ENCODE data around the gene SLC36A3. TPM values are rescaled to one million over a fixed set of nuclear protein-coding genes. Genes with fewer than 3 reads are reported as not detected.
A peak's percentile ranks its signal among the peaks of the same experiment; 100 is the strongest.

The SLC36A3 gene
- total RNA-seq, 3 donors from 2014 or later (not counting 1 experiment from before 2014, with no cell fraction given) = not detected

GRCh38 chr5:151259931-151260330 is 43.6 kb downstream of the SLC36A3 start:
- no peaks in the 10 kb centered on the region for H3K27me3 ChIP-seq (ENCODE audit: control insufficient read depth, insufficient read depth, low read length)
- no peak overlapping the region for H3K27ac Mint-ChIP-seq
- no peaks in the 10 kb centered on the region for H3K27me3 Mint-ChIP-seq (ENCODE audit: low read depth in 2 of 2)
- H3K9me3 ChIP-seq (ENCODE audit: control insufficient read depth, insufficient read depth, low read length) = no peaks in the 10 kb centered on the region
- peaks cover 7% of the 10 kb centered on the region for H3K36me3 ChIP-seq (ENCODE audit: control insufficient read depth, insufficient read depth, low read length)
- ATAC-seq = no peak
- no peak for TF ChIP-seq CTCF (IDR thresholded peaks at IDR 0.05)
- no peak overlapping the region for H3K27ac ChIP-seq (ENCODE audit: low read length)
- H3K4me1 ChIP-seq (ENCODE audit: control insufficient read depth, insufficient read depth, low read length) = peaks cover 31% of the 10 kb centered on the region
- peaks cover 4 to 20% of the 10 kb centered on the region in 2 donors for H3K4me1 Mint-ChIP-seq
- H3K36me3 Mint-ChIP-seq = no peaks in the 10 kb centered on the region
- no peak for DNase-seq
- H3K4me3 Mint-ChIP-seq = no peak overlapping the region
- WGBS (ENCODE audit: insufficient coverage) = 96% methylated on average over 4 of the region's 4 CpGs
- no peaks in the 10 kb centered on the region for H3K9me3 Mint-ChIP-seq
- no peak overlapping the region for H3K4me3 ChIP-seq (ENCODE audit: low read length)
- intact Hi-C loops (cut with micrococcal nuclease) = loop anchor here (10.0 kb wide), 1 partner anchor 515 kb away; the partner anchor contains the start of gene G3BP1

GRCh38 chr5:151258816-151259215 is 44.8 kb downstream of the SLC36A3 start:
- peaks cover 10 to 23% of the 10 kb centered on the region in 2 donors for H3K4me1 Mint-ChIP-seq
- ATAC-seq (no peak), DNase-seq (no peak)
- H3K27me3 ChIP-seq (ENCODE audit: control insufficient read depth, insufficient read depth, low read length) = no peaks in the 10 kb centered on the region
- no peaks in the 10 kb centered on the region for H3K36me3 Mint-ChIP-seq
- no peak overlapping the region for H3K4me3 ChIP-seq (ENCODE audit: low read length)
- no peak overlapping the region for H3K4me3 Mint-ChIP-seq
- H3K27me3 Mint-ChIP-seq (ENCODE audit: low read depth in 2 of 2) = no peaks in the 10 kb centered on the region
- no peaks in the 10 kb centered on the region for H3K9me3 Mint-ChIP-seq
- no peak overlapping the region for H3K27ac Mint-ChIP-seq
- 34% methylated on average over 1 of the region's 1 CpG for WGBS (ENCODE audit: insufficient coverage)
- TF ChIP-seq CTCF (IDR thresholded peaks at IDR 0.05) = no peak
- H3K4me1 ChIP-seq (ENCODE audit: control insufficient read depth, insufficient read depth, low read length) = peaks cover 32% of the 10 kb centered on the region
- no peaks in the 10 kb centered on the region for H3K9me3 ChIP-seq (ENCODE audit: control insufficient read depth, insufficient read depth, low read length)
- intact Hi-C loops (cut with micrococcal nuclease) = loop anchor here (10.0 kb wide), 1 partner anchor 516 kb away; the partner anchor contains the start of gene G3BP1
- peaks cover 7% of the 10 kb centered on the region for H3K36me3 ChIP-seq (ENCODE audit: control insufficient read depth, insufficient read depth, low read length)
- H3K27ac ChIP-seq (ENCODE audit: low read length) = no peak overlapping the region

- Mint-ChIP-seq H3K27ac (no peak overlapping the region), H3K9me3 (no peaks in the 10 kb centered on the region), H3K27me3 (ENCODE audit: low read depth in 2 of 2) (no peaks in the 10 kb centered on the region), H3K4me1 (peaks cover 16 to 29% of the 10 kb centered on the region in 2 donors), H3K36me3 (no peaks in the 10 kb centered on the region), H3K4me3 (no peak overlapping the region)
- WGBS (ENCODE audit: insufficient coverage) = over 99% methylated on average over 7 of the region's 7 CpGs
- TF ChIP-seq CTCF (IDR thresholded peaks at IDR 0.05) = no peak
- no peak for DNase-seq
- Histone ChIP-seq H3K4me1 (ENCODE audit: control insufficient read depth, insufficient read depth, low read length) (peaks cover 38% of the 10 kb centered on the region), H3K4me3 (ENCODE audit: low read length) (no peak overlapping the region), H3K36me3 (ENCODE audit: control insufficient read depth, insufficient read depth, low read length) (peaks cover 7% of the 10 kb centered on the region), H3K27me3 (ENCODE audit: control insufficient read depth, insufficient read depth, low read length) (no peaks in the 10 kb centered on the region), H3K27ac (ENCODE audit: low read length) (peak overlapping the region; percentile 40), H3K9me3 (ENCODE audit: control insufficient read depth, insufficient read depth, low read length) (no peaks in the 10 kb centered on the region)
- intact Hi-C loops (cut with micrococcal nuclease) = loop anchor here (10.0 kb wide), 1 partner anchor 517 kb away; the partner anchor contains the start of gene G3BP1
- no peak for ATAC-seq
Observed at GRCh38 chr5:151258201-151258611, 45.4 kb downstream of the SLC36A3 start.

- WGBS (ENCODE audit: insufficient coverage) = 67% methylated on average over 4 of the region's 5 CpGs
- Mint-ChIP-seq H3K4me3 (no peak overlapping the region), H3K4me1 (peaks cover 21 to 33% of the 10 kb centered on the region in 2 donors), H3K27ac (no peak overlapping the region), H3K9me3 (no peaks in the 10 kb centered on the region), H3K27me3 (ENCODE audit: low read depth in 2 of 2) (no peaks in the 10 kb centered on the region), H3K36me3 (no peaks in the 10 kb centered on the region)
- Histone ChIP-seq H3K36me3 (ENCODE audit: control insufficient read depth, insufficient read depth, low read length) (peaks cover 7% of the 10 kb centered on the region), H3K4me1 (ENCODE audit: control insufficient read depth, insufficient read depth, low read length) (peaks cover 40% of the 10 kb centered on the region), H3K9me3 (ENCODE audit: control insufficient read depth, insufficient read depth, low read length) (no peaks in the 10 kb centered on the region), H3K27me3 (ENCODE audit: control insufficient read depth, insufficient read depth, low read length) (no peaks in the 10 kb centered on the region), H3K4me3 (ENCODE audit: low read length) (no peak overlapping the region), H3K27ac (ENCODE audit: low read length) (peak overlapping the region; percentile 54)
- intact Hi-C loops (cut with micrococcal nuclease) = loop anchor here (10.0 kb wide), 1 partner anchor 517 kb away; the partner anchor contains the start of gene G3BP1
- DNase-seq (no peak), ATAC-seq (no peak)
- no peak for TF ChIP-seq CTCF (IDR thresholded peaks at IDR 0.05)
Observed at GRCh38 chr5:151257731-151258181, 45.8 kb downstream of the SLC36A3 start.
